ENCODE results near the gene CCDC77. TPM values are rescaled to one million over a fixed set of nuclear protein-coding genes. Genes with fewer than 3 reads are reported as not detected.

Gene CCDC77
- total RNA-seq, 1 donor from 2014 or later, result 7.4 TPM

- no peaks in the 10 kb centered on the region for H3K27me3 ChIP-seq (ENCODE audit: low read depth)
- DNase-seq (no peak), ATAC-seq (no peak)
- no peak overlapping the region for H3K27ac ChIP-seq
- H3K4me1 ChIP-seq, result no peaks in the 10 kb centered on the region
- H3K9me3 ChIP-seq, result no peaks in the 10 kb centered on the region
- no peak for TF ChIP-seq CTCF (IDR thresholded peaks at IDR 0.05)
- H3K4me3 ChIP-seq, result no peak overlapping the region
- intact Hi-C loops (cut with DNase I), result no loop called here
- H3K36me3 ChIP-seq, result no peaks in the 10 kb centered on the region
Observed at GRCh38 chr12:490260-490659, 88.8 kb downstream of the CCDC77 start.

Other genes with a start within 250 kb of the CCDC77 start
- 14.2 TPM for gene SLC6A12, start 187.5 kb upstream of the CCDC77 start, total RNA-seq
- gene SLC6A13, start 138.8 kb upstream of the CCDC77 start, total RNA-seq, result 5.0 TPM
- gene KDM5A, start 12.3 kb upstream of the CCDC77 start, total RNA-seq, result 74.2 TPM
- gene B4GALNT3, start 58.3 kb downstream of the CCDC77 start, total RNA-seq, result 20.6 TPM

All from lower lobe of right lung (tissue), 2 donors.